Keratinocyte (primary cell): ENCODE results near the gene ZNF576. TPM values are rescaled to one million over a fixed set of nuclear protein-coding genes. Genes with fewer than 3 reads are reported as not detected.

Experiments used
- DNase-seq: peaks from one replicate; pipeline ENCODE4 v3.0.0-alpha.2; 2011; ENCODE audit warnings: low read depth, missing footprints, low spot score
- FAIRE-seq: peaks from 2 replicates; lab custom pipeline; 2011; peaks lifted over from hg19 to GRCh38; lab: Jason Lieb, UNC
- H2AFZ ChIP-seq: 2 replicates; pipeline ENCODE4 v1.6.0; 2012; ENCODE audit warnings: low read length, control low read depth, inconsistent platforms; ENCODE audit not compliant: control insufficient read depth
- H3K27ac ChIP-seq: 2 replicates; pipeline ENCODE4 v1.5.1; 2011; ENCODE audit warnings: low read length; ENCODE audit not compliant: control insufficient read depth, insufficient read depth
- H3K27me3 ChIP-seq: 3 replicates; pipeline ENCODE4 v1.6.0; 2011; ENCODE audit warnings: low read length; ENCODE audit not compliant: control insufficient read depth, insufficient read depth; ENCODE audit errors: extremely low read depth
- H3K36me3 ChIP-seq, 2 experiments: 2 replicates in 1 of 2; 3 replicates in 1 of 2; pipeline ENCODE4 v1.5.1; 2011; ENCODE audit warnings: low read length in 2 of 2, mild to moderate bottlenecking in 1 of 2; ENCODE audit not compliant: control insufficient read depth in 2 of 2, insufficient read depth in 2 of 2; ENCODE audit errors: extremely low read depth in 1 of 2
- H3K4me1 ChIP-seq: 3 replicates; pipeline ENCODE4 v1.5.1; 2011; ENCODE audit warnings: low read length; ENCODE audit not compliant: control insufficient read depth, insufficient read depth; ENCODE audit errors: extremely low read depth
- H3K4me2 ChIP-seq: 3 replicates; pipeline ENCODE4 v1.6.0; 2011; ENCODE audit warnings: low read depth, low read length; ENCODE audit not compliant: control insufficient read depth, insufficient read depth; ENCODE audit errors: extremely low read depth
- H3K4me3 ChIP-seq, 3 experiments: fragments of 200-600 bp in 1 of 3; sonication (generic) in 1 of 3; 2 replicates in 2 of 3; 3 replicates in 1 of 3; pipeline ENCODE4 v1.5.1; 2011 to 2016; ENCODE audit warnings: low read length in 3 of 3, mild to moderate bottlenecking in 3 of 3, control low read depth in 2 of 3, inconsistent platforms in 1 of 3, low read depth in 1 of 3, mixed read lengths in 1 of 3, mixed run types in 1 of 3, moderate library complexity in 1 of 3; ENCODE audit not compliant: control insufficient read depth in 2 of 3, insufficient read depth in 2 of 3; ENCODE audit errors: extremely low read depth in 1 of 3
- H3K79me2 ChIP-seq: 2 replicates; pipeline ENCODE4 v1.6.0; 2012; ENCODE audit warnings: low read length; ENCODE audit not compliant: control insufficient read depth, insufficient read depth
- H3K9ac ChIP-seq: 3 replicates; pipeline ENCODE4 v1.6.0; 2011; ENCODE audit warnings: low read length; ENCODE audit not compliant: control insufficient read depth, insufficient read depth; ENCODE audit errors: extremely low read depth
- H3K9me1 ChIP-seq: 3 replicates; pipeline ENCODE4 v1.6.0; 2011; ENCODE audit warnings: low read length; ENCODE audit not compliant: control insufficient read depth, insufficient read depth; ENCODE audit errors: extremely low read depth
- H3K9me3 ChIP-seq: 2 replicates; pipeline ENCODE4 v1.5.1; 2012; ENCODE audit warnings: low read depth, low read length; ENCODE audit not compliant: control insufficient read depth
- H4K20me1 ChIP-seq: 3 replicates; pipeline ENCODE4 v1.6.0; 2011; ENCODE audit warnings: low read length; ENCODE audit not compliant: control insufficient read depth, insufficient read depth; ENCODE audit errors: extremely low read depth
- CTCF ChIP-seq, 3 experiments: IDR thresholded peaks in 1 of 3; conservative IDR thresholded peaks in 1 of 3; optimal IDR thresholded peaks in 1 of 3; 2 replicates in 2 of 3; 3 replicates in 1 of 3; pipeline versions ENCODE3 to v1.5.1; 2011; ENCODE audit warnings: low read length in 3 of 3, mild to moderate bottlenecking in 3 of 3, moderate library complexity in 2 of 3, control low read depth in 1 of 3, inconsistent platforms in 1 of 3; ENCODE audit not compliant: insufficient read depth in 2 of 3; ENCODE audit errors: extremely low read depth in 1 of 3
- EZH2 ChIP-seq: IDR thresholded peaks from one replicate; pipeline ENCODE4 v1.6.1; 2012; ENCODE audit warnings: inconsistent platforms, mild to moderate bottlenecking, low read length, moderate library complexity
- dilution Hi-C: fragments of 300-500 bp; cut with MboI; formaldehyde crosslinking; loops from one replicate; pipeline ENCODE4 v1.7.0; 2020; ENCODE audit warnings: low sequenced_read_pairs; ENCODE audit not compliant: extremely low pct_ligation_motif_present
- polyA plus RNA-seq, 5 experiments: library from polyadenylated mRNA; depleted of rRNA in 3 of 5; stranded (reverse) in 3 of 5; stranded (forward) in 1 of 5; unstranded in 1 of 5; fragments of >200 nt; gene quantifications; 1 replicate in 1 of 5; 2 replicates in 3 of 5; 3 replicates in 1 of 5; pipeline versions ENCODE4 v1.2.1 to v1.2.3, GENCODE V29; 2011 to 2012; ENCODE audit warnings: missing spikeins in 2 of 5, low read depth in 1 of 5, low replicate concordance in 1 of 5

ZNF576 gene
- polyA plus RNA-seq, 1 donor (not counting 4 experiments of a cell fraction or from before 2014, with no cell fraction given): 6.4 TPM

- H3K36me3 ChIP-seq: peaks cover 3 to 12% of the 10 kb centered on the region in 2 experiments
Measured at GRCh38 chr19:43610493-43610892, 14.1 kb downstream of the ZNF576 start.

GRCh38 chr19:43611788-43612187 is 15.4 kb downstream of the ZNF576 start, which contains the start of gene SRRM5:
SRRM5 (plus strand) TSS chr19:43612088; CDS start chr19:43612122, 34 bp downstream.
- dilution Hi-C loops: no loop called here
- DNase-seq (no peak), FAIRE-seq (no peak)
- Histone ChIP-seq H3K4me2 (no peak within 1 kb of the TSS), H3K27me3 (no peaks in the 10 kb centered on the region), H3K9ac (no peak within 1 kb of the TSS), H3K9me1 (no peaks in the 10 kb centered on the region), H3K36me3 (peaks cover 3 to 12% of the 10 kb centered on the region in 2 experiments), H3K79me2 (peaks cover 7% of the 10 kb centered on the region), H3K9me3 (no peaks in the 10 kb centered on the region), H4K20me1 (no peaks in the 10 kb centered on the region), H3K4me3 (no peak within 1 kb of the TSS), H2AFZ (no peak within 1 kb of the TSS), H3K4me1 (peaks cover 7% of the 10 kb centered on the region), H3K27ac (no peak within 1 kb of the TSS)
- TF ChIP-seq CTCF (optimal IDR thresholded peaks at IDR 0.05 in 1 of 3, IDR thresholded peaks at IDR 0.05 in 1 of 3, conservative IDR thresholded peaks at IDR 0.05 in 1 of 3; ENCODE audit: extremely low read depth in 1 of 3, insufficient read depth in 2 of 3, low read length in 3 of 3) (no peak), EZH2 (no peak)

More at GRCh38 chr19:43610493-43610892, 14.1 kb downstream of the ZNF576 start:
- Histone ChIP-seq H3K9me3 (no peaks in the 10 kb centered on the region), H4K20me1 (no peaks in the 10 kb centered on the region), H3K9ac (no peak overlapping the region), H3K9me1 (no peaks in the 10 kb centered on the region), H3K79me2 (peaks cover 1% of the 10 kb centered on the region), H2AFZ (no peak overlapping the region), H3K4me1 (peaks cover 19% of the 10 kb centered on the region), H3K27me3 (no peaks in the 10 kb centered on the region), H3K4me3 (no peak overlapping the region), H3K4me2 (no peak overlapping the region), H3K27ac (no peak overlapping the region)
- DNase-seq (no peak), FAIRE-seq (no peak)
- dilution Hi-C loops: no loop called here
- no peak for TF ChIP-seq CTCF (optimal IDR thresholded peaks at IDR 0.05 in 1 of 3, IDR thresholded peaks at IDR 0.05 in 1 of 3, conservative IDR thresholded peaks at IDR 0.05 in 1 of 3; ENCODE audit: extremely low read depth in 1 of 3, insufficient read depth in 2 of 3, low read length in 3 of 3)
- no peak for TF ChIP-seq EZH2
